Nephron (organoid): ENCODE results near the gene FBXO31.

ENCODE experiments used
- H3K27ac Mint-ChIP-seq, 3 experiments: 2 replicates each; pipeline ENCODE4 v1.8.0; 2020; ENCODE audit warnings: mixed read lengths in 3 of 3, mild to moderate bottlenecking in 2 of 3, moderate library complexity in 1 of 3
- H3K27me3 Mint-ChIP-seq: 2 replicates; pipeline ENCODE4 v1.8.0; 2021; ENCODE audit warnings: low read depth, mild to moderate bottlenecking, moderate library complexity, mixed read lengths
- H3K36me3 Mint-ChIP-seq: 2 replicates; pipeline ENCODE4 v1.8.0; 2020; ENCODE audit warnings: low read depth, mixed read lengths
- H3K4me1 Mint-ChIP-seq: 2 replicates; pipeline ENCODE4 v1.8.0; 2020; ENCODE audit warnings: mixed read lengths
- H3K4me3 Mint-ChIP-seq, 3 experiments: 2 replicates each; pipeline ENCODE4 v1.8.0; 2020; ENCODE audit warnings: mild to moderate bottlenecking in 3 of 3, mixed read lengths in 3 of 3, moderate library complexity in 2 of 3
- H3K9me3 Mint-ChIP-seq: 2 replicates; pipeline ENCODE4 v1.8.0; 2020; ENCODE audit warnings: mixed read lengths
- CTCF ChIP-seq, 3 experiments: fragments of 200-600 bp; sonication (generic); IDR thresholded peaks; one replicate each; pipeline ENCODE4 v1.5.0; 2021; ENCODE audit warnings: antibody characterized with exemption in 3 of 3; ENCODE audit not compliant: unreplicated experiment in 3 of 3

FBXO31 gene

GRCh38 chr16:87293990-87294389 lies 89.6 kb downstream of the FBXO31 start:
- H3K4me3 Mint-ChIP-seq: no peak overlapping the region
- peaks cover 13% of the 10 kb centered on the region for H3K27me3 Mint-ChIP-seq
- TF ChIP-seq CTCF (IDR thresholded peaks at IDR 0.05; ENCODE audit: unreplicated experiment in 3 of 3): no peak
- peaks cover 5% of the 10 kb centered on the region for H3K36me3 Mint-ChIP-seq
- H3K9me3 Mint-ChIP-seq: peaks cover 2% of the 10 kb centered on the region
- H3K27ac Mint-ChIP-seq: no peak overlapping the region
- H3K4me1 Mint-ChIP-seq: peaks cover 4% of the 10 kb centered on the region

- no peak overlapping the region for H3K4me3 Mint-ChIP-seq
- H3K27me3 Mint-ChIP-seq: peaks cover 8% of the 10 kb centered on the region
- H3K9me3 Mint-ChIP-seq: peaks cover 6% of the 10 kb centered on the region
- no peak for TF ChIP-seq CTCF (IDR thresholded peaks at IDR 0.05; ENCODE audit: unreplicated experiment in 3 of 3)
- H3K36me3 Mint-ChIP-seq: peaks cover 11% of the 10 kb centered on the region
- no peak overlapping the region for H3K27ac Mint-ChIP-seq
- peaks cover 8% of the 10 kb centered on the region for H3K4me1 Mint-ChIP-seq
Observed at GRCh38 chr16:87291944-87292343, 91.6 kb downstream of the FBXO31 start.

- H3K4me1 Mint-ChIP-seq: peaks cover 8% of the 10 kb centered on the region
- peak overlapping the region; percentile 28 to 89 (median 51) for H3K27ac Mint-ChIP-seq
- TF ChIP-seq CTCF (IDR thresholded peaks at IDR 0.05; ENCODE audit: unreplicated experiment in 3 of 3): no peak
- H3K27me3 Mint-ChIP-seq: peaks cover 23% of the 10 kb centered on the region
- no peak overlapping the region for H3K4me3 Mint-ChIP-seq
- H3K36me3 Mint-ChIP-seq: peaks cover 17% of the 10 kb centered on the region
- H3K9me3 Mint-ChIP-seq: peaks cover 16% of the 10 kb centered on the region
Observed at GRCh38 chr16:87288753-87289362, 94.7 kb downstream of the FBXO31 start.

- Mint-ChIP-seq H3K4me1 (peaks cover 8% of the 10 kb centered on the region), H3K9me3 (peaks cover 14% of the 10 kb centered on the region), H3K36me3 (peaks cover 14% of the 10 kb centered on the region), H3K4me3 (no peak overlapping the region), H3K27me3 (peaks cover 33% of the 10 kb centered on the region), H3K27ac (no peak overlapping the region)
- TF ChIP-seq CTCF (IDR thresholded peaks at IDR 0.05; ENCODE audit: unreplicated experiment in 3 of 3): no peak
Observed at GRCh38 chr16:87286839-87287626, 96.5 kb downstream of the FBXO31 start.

- H3K4me1 Mint-ChIP-seq: peaks cover 6% of the 10 kb centered on the region
- H3K27me3 Mint-ChIP-seq: peaks cover 49% of the 10 kb centered on the region
- H3K36me3 Mint-ChIP-seq: peaks cover 14% of the 10 kb centered on the region
- H3K4me3 Mint-ChIP-seq: no peak overlapping the region
- peaks cover 14% of the 10 kb centered on the region for H3K9me3 Mint-ChIP-seq
- TF ChIP-seq CTCF (IDR thresholded peaks at IDR 0.05; ENCODE audit: unreplicated experiment in 3 of 3): no peak
- H3K27ac Mint-ChIP-seq: no peak overlapping the region
Observed at GRCh38 chr16:87284183-87284582, 99.4 kb downstream of the FBXO31 start.
